Measurements from ENCODE around the gene LRRC3.
"Not testable (repeated sequence)": the region's sequence is repeated elsewhere in the genome, so short reads cannot be mapped to it uniquely, and the experiment has no call there.

Gene LRRC3

GRCh38 chr21:44478124-44478800 lies 23.0 kb downstream of the LRRC3 start:
- TF ChIP-seq CTCF (IDR thresholded peaks at IDR 0.05; ENCODE audit: extremely low read depth, insufficient read depth, missing control alignments) = no peak
- in situ Hi-C loops (cut with MboI; ENCODE audit: low pct_unique_long_range_greater_than_20kb, low sequenced_read_pairs, unreplicated experiment) = no loop called here
- no peak for DNase-seq (ENCODE audit: low spot score)

DNA sequence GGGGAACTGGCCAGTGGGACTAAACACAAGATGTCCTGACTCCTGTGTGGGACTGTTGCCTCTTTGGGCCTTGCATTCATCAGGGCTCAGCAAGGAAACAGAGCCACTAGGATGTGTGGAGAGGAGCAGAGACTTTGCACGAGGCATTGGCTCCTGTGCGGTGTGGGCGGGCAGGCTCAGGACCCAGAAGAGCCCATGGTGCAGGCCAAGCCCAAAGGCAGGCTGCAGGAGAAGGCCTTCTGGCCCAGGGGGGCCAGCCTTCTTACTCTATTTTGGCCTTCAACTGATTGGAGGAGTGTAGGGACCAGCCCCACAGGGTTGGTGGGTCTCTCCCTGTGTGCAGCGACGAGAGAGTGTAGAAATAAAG lies 23.5 kb downstream of the LRRC3 start:
- in situ Hi-C loops (cut with MboI; ENCODE audit: low pct_unique_long_range_greater_than_20kb, low sequenced_read_pairs, unreplicated experiment) = no loop called here
- no peak for DNase-seq (ENCODE audit: low spot score)
- TF ChIP-seq CTCF (IDR thresholded peaks at IDR 0.05; ENCODE audit: extremely low read depth, insufficient read depth, missing control alignments) = no peak

GRCh38 chr21:44479556-44480199 lies 24.4 kb downstream of the LRRC3 start:
- in situ Hi-C loops (cut with MboI; ENCODE audit: low pct_unique_long_range_greater_than_20kb, low sequenced_read_pairs, unreplicated experiment); DNase-seq (ENCODE audit: low spot score): not testable (repeated sequence)
- TF ChIP-seq CTCF (IDR thresholded peaks at IDR 0.05; ENCODE audit: extremely low read depth, insufficient read depth, missing control alignments) = peak; percentile 67

DNA sequence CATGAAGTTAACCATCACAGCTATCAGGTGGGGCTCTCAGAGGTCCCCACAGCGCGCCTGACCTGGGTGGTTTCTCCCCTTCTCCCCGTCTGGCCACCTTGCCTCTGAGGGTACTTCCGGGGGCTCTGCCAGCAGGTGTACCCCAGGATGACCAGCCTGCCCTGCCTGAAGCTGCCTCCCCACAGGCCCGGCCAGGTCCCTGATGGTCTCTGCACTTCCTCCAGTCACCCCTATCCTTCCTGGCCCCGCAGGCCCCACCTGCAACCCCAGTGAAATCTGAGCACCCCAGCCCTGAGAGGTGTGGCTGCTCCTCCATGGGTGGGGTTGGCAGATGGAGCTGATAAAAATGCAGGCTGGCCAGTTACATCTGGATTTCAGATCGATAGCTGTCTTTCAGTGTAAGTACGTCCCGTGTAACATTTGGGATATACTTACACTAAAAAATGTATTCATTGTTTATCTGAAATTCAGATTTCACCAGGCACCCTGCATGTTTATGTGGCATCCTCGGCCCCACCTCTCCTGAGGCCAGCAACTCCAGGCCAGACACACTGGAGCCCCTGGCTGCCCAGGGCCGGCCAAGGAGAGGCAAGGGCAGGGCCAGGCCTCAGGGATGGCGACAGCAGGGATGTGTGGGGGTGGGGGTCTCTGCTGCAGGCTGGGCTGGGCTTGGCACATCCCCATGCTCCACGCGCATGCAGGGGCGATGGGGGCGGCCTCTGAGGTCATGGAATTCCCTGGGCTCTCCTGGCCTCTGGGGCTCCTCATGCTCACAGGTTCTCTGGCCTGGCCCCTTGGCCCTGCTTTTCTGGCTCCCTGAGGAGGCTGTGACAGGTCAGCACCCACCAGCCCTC lies 25.1 kb downstream of the LRRC3 start:
- TF ChIP-seq CTCF (IDR thresholded peaks at IDR 0.05; ENCODE audit: extremely low read depth, insufficient read depth, missing control alignments) = no peak
- no peak for DNase-seq (ENCODE audit: low spot score)
- in situ Hi-C loops (cut with MboI; ENCODE audit: low pct_unique_long_range_greater_than_20kb, low sequenced_read_pairs, unreplicated experiment) = no loop called here

GRCh38 chr21:44482581-44483287 lies 27.4 kb downstream of the LRRC3 start:
- TF ChIP-seq CTCF (IDR thresholded peaks at IDR 0.05; ENCODE audit: extremely low read depth, insufficient read depth, missing control alignments) = no peak
- no peak for DNase-seq (ENCODE audit: low spot score)
- in situ Hi-C loops (cut with MboI; ENCODE audit: low pct_unique_long_range_greater_than_20kb, low sequenced_read_pairs, unreplicated experiment) = no loop called here
